GM18502 (cell line): ENCODE results near the gene FFAR3.

Experiments
- ATAC-seq: cut with Tn5 transposase; IDR thresholded peaks from one replicate; pipeline ENCODE4 v1.9.1; 2021; ENCODE audit warnings: mild to moderate bottlenecking; ENCODE audit not compliant: unreplicated experiment, poor library complexity

The FFAR3 gene, protein sequence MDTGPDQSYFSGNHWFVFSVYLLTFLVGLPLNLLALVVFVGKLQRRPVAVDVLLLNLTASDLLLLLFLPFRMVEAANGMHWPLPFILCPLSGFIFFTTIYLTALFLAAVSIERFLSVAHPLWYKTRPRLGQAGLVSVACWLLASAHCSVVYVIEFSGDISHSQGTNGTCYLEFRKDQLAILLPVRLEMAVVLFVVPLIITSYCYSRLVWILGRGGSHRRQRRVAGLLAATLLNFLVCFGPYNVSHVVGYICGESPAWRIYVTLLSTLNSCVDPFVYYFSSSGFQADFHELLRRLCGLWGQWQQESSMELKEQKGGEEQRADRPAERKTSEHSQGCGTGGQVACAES

DNA sequence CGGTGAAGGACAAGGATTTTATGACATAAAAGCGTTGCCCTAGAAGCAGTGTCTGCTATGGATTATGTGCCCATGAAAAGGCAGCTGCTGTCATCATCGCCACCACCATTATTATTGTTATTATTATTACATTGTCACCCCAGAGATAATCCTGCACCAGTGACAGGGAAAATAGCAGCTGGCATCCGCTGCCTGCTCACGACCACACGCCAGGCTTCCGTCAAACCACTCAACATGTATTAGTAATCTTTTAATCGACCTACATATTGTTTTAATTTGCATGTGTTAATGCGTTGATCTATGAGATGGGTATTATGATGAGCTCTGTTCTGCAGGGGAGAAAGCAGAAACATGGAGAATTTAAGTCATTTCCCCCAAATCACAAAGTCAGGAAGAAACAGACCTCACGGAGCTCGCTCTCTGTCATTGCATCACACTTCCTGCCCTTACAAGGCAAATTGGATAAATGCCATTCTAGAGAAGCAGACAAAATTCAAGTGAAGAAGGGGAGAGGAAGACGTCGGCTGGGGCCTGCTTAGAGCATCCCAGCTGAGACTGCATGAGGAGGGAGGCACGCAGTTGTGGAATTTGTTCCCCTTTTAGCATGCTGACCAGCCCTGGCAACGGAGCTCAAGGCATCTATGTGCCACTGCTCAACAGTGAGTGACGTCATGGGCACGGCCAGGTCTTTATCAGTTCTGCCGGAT is at the start of gene FFAR3:
Gene FFAR3 (plus strand): TSS at position 594 of the 707 bp plus-strand sequence. CDS start 431 bp downstream, outside the sequence.
- no peak for ATAC-seq

DNA sequence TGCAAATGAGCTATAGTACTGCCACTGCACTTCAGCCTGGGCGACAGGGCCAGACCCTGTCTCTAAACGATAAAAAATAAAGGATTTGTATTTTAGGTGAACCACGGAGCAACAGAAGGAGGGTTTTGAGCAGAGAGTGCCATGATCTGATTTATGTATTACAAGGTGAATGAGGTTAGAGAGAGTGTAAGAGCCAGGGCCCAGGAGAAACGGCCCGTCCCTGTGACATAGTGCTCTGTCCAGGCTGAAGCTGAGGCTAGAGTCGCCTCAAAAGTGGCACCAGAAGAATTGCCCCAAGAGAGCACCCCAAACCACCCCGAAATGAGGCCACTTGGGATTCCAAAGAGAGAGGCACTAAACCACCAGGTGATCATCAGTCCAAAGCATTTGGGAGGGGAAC is 49.4 kb upstream of the FFAR3 start:
- no peak for ATAC-seq

GRCh38 chr19:35309481-35310279 is 48.6 kb upstream of the FFAR3 start:
- no peak for ATAC-seq

- ATAC-seq = no peak
These were observed 47.9 kb upstream of the FFAR3 start for GRCh38 chr19:35310331-35310730.

- no peak for ATAC-seq
These were observed 47.3 kb upstream of the FFAR3 start for GRCh38 chr19:35310811-35311465.

- no peak for ATAC-seq
These were observed 46.2 kb upstream of the FFAR3 start for GRCh38 chr19:35311901-35312665.

GRCh38 chr19:35313587-35313986 is 44.7 kb upstream of the FFAR3 start:
- no peak for ATAC-seq

- no peak for ATAC-seq
These were observed 44.2 kb upstream of the FFAR3 start for GRCh38 chr19:35314031-35314430.

- no peak for ATAC-seq
These were observed 43.3 kb upstream of the FFAR3 start for GRCh38 chr19:35314858-35315470.

DNA sequence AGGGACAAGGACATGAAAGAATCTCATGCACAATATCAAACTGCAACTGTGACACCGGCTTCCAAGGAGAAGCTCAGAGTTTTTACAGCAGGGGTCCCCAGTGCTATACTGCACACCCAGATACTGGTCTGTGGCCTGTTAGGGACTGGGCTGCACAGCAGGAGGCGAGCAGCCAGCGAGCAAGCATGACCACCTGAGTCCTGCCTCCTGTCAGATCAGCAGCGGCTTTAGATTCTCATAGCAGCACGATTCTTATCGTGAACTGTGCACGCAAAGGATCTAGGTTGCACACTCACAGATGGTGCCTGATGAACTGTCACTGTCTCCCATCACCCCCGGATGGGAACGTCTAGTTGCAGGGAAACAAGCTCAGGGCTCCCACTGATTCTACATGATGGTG is 42.4 kb upstream of the FFAR3 start:
- ATAC-seq = no peak

DNA sequence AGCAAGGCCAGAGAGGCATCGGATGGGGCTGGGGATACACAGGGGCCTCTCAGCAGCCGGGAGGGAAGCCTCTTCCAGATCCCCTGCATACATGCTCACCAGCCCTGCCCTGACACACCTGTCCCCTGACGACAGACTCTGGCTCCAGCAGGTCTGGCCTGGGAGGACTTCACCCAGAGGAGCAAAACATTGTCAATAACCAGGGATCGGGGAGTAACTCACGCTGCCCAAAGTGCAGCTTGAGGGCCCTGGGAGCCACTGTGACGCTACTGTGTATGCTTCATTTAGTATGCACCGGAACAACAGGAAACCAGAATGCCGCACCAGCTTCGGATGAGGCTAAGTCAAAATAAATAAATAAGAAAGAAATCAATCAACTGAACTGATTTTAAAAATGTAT is 41.7 kb upstream of the FFAR3 start:
- no peak for ATAC-seq

GRCh38 chr19:35317464-35318043 is 40.7 kb upstream of the FFAR3 start:
- no peak for ATAC-seq

GRCh38 chr19:35318679-35319448 is 39.4 kb upstream of the FFAR3 start:
- no peak for ATAC-seq

DNA sequence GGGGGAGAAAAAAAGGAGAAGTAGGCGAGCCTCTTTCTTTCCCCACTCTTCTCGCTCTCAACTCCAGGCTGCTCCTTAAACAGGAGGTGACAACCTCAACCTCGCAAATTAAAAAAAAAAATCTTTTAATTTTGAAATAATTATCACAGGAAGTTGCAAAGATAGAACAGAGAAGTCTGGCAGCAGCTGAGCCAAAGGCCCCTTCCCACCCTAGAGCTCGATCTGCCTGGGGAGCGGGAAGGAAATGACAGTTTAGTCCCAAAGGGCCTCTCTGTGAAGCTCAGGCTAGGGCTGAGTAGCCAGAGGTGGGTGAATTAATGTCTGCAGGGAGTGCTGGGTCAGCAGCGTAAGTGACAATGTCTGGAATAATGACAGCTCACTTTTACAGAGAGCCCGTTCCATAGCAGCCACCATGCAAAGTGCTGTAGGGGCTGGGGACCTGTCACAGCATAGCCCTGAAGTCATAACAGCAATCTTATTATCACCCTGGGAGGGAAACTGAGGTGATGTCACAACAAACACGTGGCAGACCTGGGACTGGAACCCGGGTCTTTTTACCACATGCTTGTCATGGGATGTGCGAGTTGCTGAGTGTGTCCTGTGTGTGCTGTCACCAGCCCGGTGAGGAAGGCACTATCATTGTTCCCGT is 38.1 kb upstream of the FFAR3 start:
- no peak for ATAC-seq

DNA sequence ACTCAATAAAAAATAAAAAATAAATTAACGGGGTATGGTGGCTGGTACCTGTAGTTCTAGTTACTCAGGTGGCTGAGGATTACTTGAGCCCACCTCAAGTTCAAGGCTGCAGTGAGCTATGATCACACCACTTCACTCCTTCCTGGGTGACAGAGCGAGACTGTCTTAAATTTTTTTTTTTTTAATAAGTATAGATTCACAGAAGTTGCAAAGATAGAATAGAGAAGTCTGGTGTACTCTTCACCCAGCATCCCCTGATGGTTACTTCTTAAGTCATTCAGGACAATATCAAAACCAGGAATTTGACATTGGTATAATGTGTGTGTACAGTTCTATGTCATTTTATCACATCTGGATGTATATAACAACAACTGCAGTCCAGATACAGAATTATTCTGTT is 37.0 kb upstream of the FFAR3 start:
- no peak for ATAC-seq

- no peak for ATAC-seq
These were observed 36.2 kb upstream of the FFAR3 start for GRCh38 chr19:35322014-35322413.

- no peak for ATAC-seq
These were observed 30.6 kb upstream of the FFAR3 start for GRCh38 chr19:35327642-35328041.

GRCh38 chr19:35328851-35329285 is 29.4 kb upstream of the FFAR3 start, which contains the start of gene CD22:
Gene CD22 (plus strand): TSS chr19:35329187. CDS start chr19:35332041, 2,854 bp downstream.
- ATAC-seq = peak; percentile 39
